Right lobe of liver (tissue), 4 donors: ENCODE measurements around the gene SSRP1.

Experiments used
- POLR2A ChIP-seq: fragments of 450-650 bp; IDR thresholded peaks from one replicate; pipeline ENCODE4 v1.6.1; 2017; ENCODE audit warnings: antibody characterized with exemption, mild to moderate bottlenecking
- TF ChIP-seq, protein P1 (sequence below), 4 donors: fragments of 200-600 bp in 3 of 4; fragments of 450-650 bp in 1 of 4; IDR thresholded peaks; one replicate each; pipeline versions ENCODE4 v1.5.1 to v1.8.0; 2016 to 2022; ENCODE audit warnings: antibody characterized with exemption in 4 of 4, mild to moderate bottlenecking in 2 of 4
- donor health status: DM: no; HTN: no; CAD: no.
- donor health status: DM: no; HTN: no; CAD: no.
- donor health status: DM: no; HTN: yes; CAD: no.

DNA sequence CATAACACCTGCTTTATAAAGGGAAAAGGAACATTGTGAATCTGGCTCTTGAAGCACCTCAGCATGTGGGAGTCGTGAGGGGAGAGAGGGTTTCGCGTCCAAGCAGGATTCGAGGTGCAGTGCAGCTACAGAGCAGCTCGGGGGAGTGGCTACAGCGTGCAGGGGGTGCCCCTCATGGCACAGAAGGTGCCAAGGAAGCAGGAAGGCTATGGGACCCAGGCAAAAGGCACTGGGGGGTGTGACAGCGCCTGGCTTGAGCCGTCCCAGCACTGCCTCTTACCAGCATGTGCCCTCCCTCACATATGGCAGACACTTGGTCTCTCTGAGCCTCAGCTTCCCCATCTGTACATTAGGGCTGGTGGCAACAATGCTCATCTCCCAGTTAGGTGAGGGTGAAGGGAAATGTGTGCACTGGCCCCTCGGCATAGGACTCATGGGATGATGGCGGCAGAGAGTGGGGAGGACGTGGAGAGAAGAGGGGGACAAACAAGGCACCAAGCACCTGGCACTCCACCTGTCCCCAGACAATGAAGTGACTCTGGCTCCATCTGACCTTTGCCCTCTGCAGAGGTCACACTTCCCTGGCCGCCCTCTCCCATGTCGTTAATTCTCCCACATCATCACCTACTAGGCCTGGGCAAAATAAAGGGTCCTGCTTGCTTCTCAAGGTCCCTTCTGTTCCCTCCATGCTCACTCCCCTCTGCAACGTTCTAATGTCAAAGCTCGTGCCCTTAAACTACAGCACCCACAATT, 21.3 kb downstream of the SSRP1 start:
- TF ChIP-seq, protein P1, sequence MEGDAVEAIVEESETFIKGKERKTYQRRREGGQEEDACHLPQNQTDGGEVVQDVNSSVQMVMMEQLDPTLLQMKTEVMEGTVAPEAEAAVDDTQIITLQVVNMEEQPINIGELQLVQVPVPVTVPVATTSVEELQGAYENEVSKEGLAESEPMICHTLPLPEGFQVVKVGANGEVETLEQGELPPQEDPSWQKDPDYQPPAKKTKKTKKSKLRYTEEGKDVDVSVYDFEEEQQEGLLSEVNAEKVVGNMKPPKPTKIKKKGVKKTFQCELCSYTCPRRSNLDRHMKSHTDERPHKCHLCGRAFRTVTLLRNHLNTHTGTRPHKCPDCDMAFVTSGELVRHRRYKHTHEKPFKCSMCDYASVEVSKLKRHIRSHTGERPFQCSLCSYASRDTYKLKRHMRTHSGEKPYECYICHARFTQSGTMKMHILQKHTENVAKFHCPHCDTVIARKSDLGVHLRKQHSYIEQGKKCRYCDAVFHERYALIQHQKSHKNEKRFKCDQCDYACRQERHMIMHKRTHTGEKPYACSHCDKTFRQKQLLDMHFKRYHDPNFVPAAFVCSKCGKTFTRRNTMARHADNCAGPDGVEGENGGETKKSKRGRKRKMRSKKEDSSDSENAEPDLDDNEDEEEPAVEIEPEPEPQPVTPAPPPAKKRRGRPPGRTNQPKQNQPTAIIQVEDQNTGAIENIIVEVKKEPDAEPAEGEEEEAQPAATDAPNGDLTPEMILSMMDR (IDR thresholded peaks at IDR 0.05): no peak
- no peak for TF ChIP-seq POLR2A
